NCI-H446 treated with DMSO at 0.1 percent for 48 hours (cell line): Measurements from ENCODE around the gene CYP20A1.
"Not testable (repeated sequence)": the region's sequence is repeated elsewhere in the genome, so short reads cannot be mapped to it uniquely, and the experiment has no call there.

Experiments used
- DNase-seq: peaks from one replicate; lab custom pipeline; 2025; lab: John Stamatoyannopoulos, UW

CYP20A1 gene

GRCh38 chr2:203282101-203282500, 43.3 kb downstream of the CYP20A1 start:
- DNase-seq, result no peak

GRCh38 chr2:203286532-203286931, 47.7 kb downstream of the CYP20A1 start:
- DNase-seq, result no peak

- no peak for DNase-seq
Observed at GRCh38 chr2:203301667-203302066, 62.8 kb downstream of the CYP20A1 start.

- not testable (repeated sequence) for DNase-seq
Observed at GRCh38 chr2:203302586-203302985, 63.8 kb downstream of the CYP20A1 start.

GRCh38 chr2:203310688-203311436, 72.0 kb downstream of the CYP20A1 start:
- DNase-seq, result no peak

- no peak for DNase-seq
Observed at GRCh38 chr2:203326356-203326755, 87.5 kb downstream of the CYP20A1 start.

GRCh38 chr2:203327582-203327900, 88.7 kb downstream of the CYP20A1 start:
- no peak for DNase-seq

GRCh38 chr2:203327901-203328759, 89.3 kb downstream of the CYP20A1 start, which contains the start of gene ABI2:
ABI2 (plus strand) TSS chr2:203328394; CDS start chr2:203328515, 121 bp downstream.
- peak; percentile 71 for DNase-seq

- DNase-seq, result no peak
Observed at GRCh38 chr2:203328760-203329540, 90.1 kb downstream of the CYP20A1 start.

GRCh38 chr2:203330434-203330833, 91.6 kb downstream of the CYP20A1 start:
- no peak for DNase-seq

GRCh38 chr2:203338322-203338721, 99.5 kb downstream of the CYP20A1 start:
- no peak for DNase-seq

GRCh38 chr2:203340791-203341487, 102.1 kb downstream of the CYP20A1 start:
- DNase-seq, result no peak

GRCh38 chr2:203341741-203342310, 103.0 kb downstream of the CYP20A1 start:
- DNase-seq, result no peak

GRCh38 chr2:203342374-203342773, 103.6 kb downstream of the CYP20A1 start:
- not testable (repeated sequence) for DNase-seq

- no peak for DNase-seq
Observed at GRCh38 chr2:203344667-203345066, 105.8 kb downstream of the CYP20A1 start.

GRCh38 chr2:203346612-203347011, 107.8 kb downstream of the CYP20A1 start:
- no peak for DNase-seq

- no peak for DNase-seq
Observed at GRCh38 chr2:203347375-203347774, 108.6 kb downstream of the CYP20A1 start.

- DNase-seq, result no peak
Observed at GRCh38 chr2:203352604-203353255, 113.9 kb downstream of the CYP20A1 start.

- no peak for DNase-seq
Observed at GRCh38 chr2:203354966-203355365, 116.1 kb downstream of the CYP20A1 start.
